Kidney epithelial cell (primary cell): ENCODE results near the gene ANKRD28. TPM values are rescaled to one million over a fixed set of nuclear protein-coding genes. Genes with fewer than 3 reads are reported as not detected.

Source experiments
- DNase-seq: peaks from one replicate; pipeline ENCODE4 v3.0.0-alpha.2; 2010; ENCODE audit warnings: low read depth
- H3K27me3 ChIP-seq: 2 replicates; pipeline ENCODE4 v1.6.0; 2011; ENCODE audit warnings: low read length; ENCODE audit not compliant: control insufficient read depth, insufficient read depth
- H3K36me3 ChIP-seq: 2 replicates; pipeline ENCODE4 v1.5.1; 2011; ENCODE audit warnings: low read length; ENCODE audit not compliant: control insufficient read depth, insufficient read depth
- H3K4me3 ChIP-seq: 2 replicates; pipeline ENCODE4 v1.5.1; 2011; ENCODE audit warnings: low read depth, mild to moderate bottlenecking, control low read depth, low read length
- total RNA-seq: library from RNA; depleted of rRNA; stranded (reverse); fragments of >200 nt; gene quantifications from 2 replicates; pipeline ENCODE4 v1.2.3, GENCODE V29; 2015
- TF ChIP-seq, protein P1 (sequence below): IDR thresholded peaks from 2 replicates; pipeline ENCODE4 v1.5.1; 2011; ENCODE audit warnings: mild to moderate bottlenecking, moderate library complexity, low read length, control low read depth, inconsistent platforms; ENCODE audit not compliant: insufficient read depth, poor library complexity, severe bottlenecking

Gene ANKRD28
- total RNA-seq, 1 donor from 2014 or later, result 27.4 TPM

DNA sequence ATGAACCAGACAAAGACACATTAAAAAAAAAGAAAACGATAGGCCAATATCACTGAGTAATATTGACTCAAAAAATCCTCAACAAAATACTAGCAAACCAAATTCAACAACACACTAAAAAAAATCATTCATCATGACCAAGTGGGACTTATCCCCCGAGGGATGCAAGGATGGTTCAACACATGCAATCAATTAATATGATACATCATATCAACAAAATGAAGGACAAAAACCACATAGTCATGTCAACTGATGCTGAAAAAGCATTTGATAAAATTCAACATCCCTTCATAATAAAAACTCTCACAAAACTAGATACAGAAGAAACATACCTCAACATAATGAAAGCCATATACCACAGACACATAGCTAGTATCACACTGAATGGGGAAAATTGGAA lies 41.8 kb upstream of the ANKRD28 start:
- no peak overlapping the region for H3K4me3 ChIP-seq
- no peaks in the 10 kb centered on the region for H3K36me3 ChIP-seq
- no peaks in the 10 kb centered on the region for H3K27me3 ChIP-seq
- DNase-seq, result no peak
- TF ChIP-seq, protein P1, sequence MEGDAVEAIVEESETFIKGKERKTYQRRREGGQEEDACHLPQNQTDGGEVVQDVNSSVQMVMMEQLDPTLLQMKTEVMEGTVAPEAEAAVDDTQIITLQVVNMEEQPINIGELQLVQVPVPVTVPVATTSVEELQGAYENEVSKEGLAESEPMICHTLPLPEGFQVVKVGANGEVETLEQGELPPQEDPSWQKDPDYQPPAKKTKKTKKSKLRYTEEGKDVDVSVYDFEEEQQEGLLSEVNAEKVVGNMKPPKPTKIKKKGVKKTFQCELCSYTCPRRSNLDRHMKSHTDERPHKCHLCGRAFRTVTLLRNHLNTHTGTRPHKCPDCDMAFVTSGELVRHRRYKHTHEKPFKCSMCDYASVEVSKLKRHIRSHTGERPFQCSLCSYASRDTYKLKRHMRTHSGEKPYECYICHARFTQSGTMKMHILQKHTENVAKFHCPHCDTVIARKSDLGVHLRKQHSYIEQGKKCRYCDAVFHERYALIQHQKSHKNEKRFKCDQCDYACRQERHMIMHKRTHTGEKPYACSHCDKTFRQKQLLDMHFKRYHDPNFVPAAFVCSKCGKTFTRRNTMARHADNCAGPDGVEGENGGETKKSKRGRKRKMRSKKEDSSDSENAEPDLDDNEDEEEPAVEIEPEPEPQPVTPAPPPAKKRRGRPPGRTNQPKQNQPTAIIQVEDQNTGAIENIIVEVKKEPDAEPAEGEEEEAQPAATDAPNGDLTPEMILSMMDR, result no peak

GRCh38 chr3:15831927-15832326 lies 34.1 kb upstream of the ANKRD28 start:
- H3K36me3 ChIP-seq, result no peaks in the 10 kb centered on the region
- TF ChIP-seq, protein P1, result no peak
- no peak for DNase-seq
- no peak overlapping the region for H3K4me3 ChIP-seq
- H3K27me3 ChIP-seq, result no peaks in the 10 kb centered on the region

- TF ChIP-seq, protein P1, result no peak
- Histone ChIP-seq H3K36me3 (no peaks in the 10 kb centered on the region), H3K4me3 (no peak overlapping the region), H3K27me3 (no peaks in the 10 kb centered on the region)
- DNase-seq, result no peak
These were observed 27.2 kb upstream of the ANKRD28 start for GRCh38 chr3:15825016-15825415.

DNA sequence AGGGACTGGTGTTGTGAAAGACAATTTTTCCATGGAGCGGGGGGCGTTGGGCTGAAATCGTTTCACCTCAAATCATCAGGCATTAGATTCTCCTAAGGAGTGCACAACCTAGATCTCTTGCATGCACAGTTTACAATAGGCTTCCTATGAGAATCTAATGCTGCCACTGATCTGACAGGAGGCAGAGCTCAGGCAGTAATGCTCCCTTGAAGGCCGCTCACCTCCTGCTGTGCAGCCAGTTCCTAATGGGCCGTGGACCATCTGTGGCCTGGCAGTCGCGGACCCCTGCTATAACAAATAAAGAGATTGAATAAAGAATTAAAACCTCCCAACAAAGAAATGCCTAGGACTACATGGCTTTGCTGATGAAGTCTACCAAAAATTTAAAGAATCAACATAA lies 25.3 kb upstream of the ANKRD28 start:
- Histone ChIP-seq H3K36me3 (no peaks in the 10 kb centered on the region), H3K4me3 (no peak overlapping the region), H3K27me3 (no peaks in the 10 kb centered on the region)
- TF ChIP-seq, protein P1, result no peak
- no peak for DNase-seq

DNA sequence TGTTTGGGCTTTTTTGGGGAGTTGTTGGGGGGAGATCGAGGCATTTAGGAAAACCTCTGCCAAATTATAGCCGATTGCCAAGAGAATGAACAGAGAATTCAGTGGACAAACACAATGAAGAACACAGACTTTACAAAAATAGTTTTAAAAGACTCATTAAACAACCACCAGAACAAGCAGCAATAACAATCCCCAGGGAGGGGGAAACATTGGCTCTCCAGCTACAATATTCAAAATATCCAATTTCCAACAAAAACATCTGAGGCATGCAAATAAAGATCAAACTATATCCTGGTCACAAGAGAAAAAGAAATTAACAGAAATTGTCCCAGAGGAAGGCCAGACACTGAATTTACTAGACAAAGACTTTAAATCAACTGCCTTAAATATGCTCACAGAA lies 24.5 kb upstream of the ANKRD28 start:
- Histone ChIP-seq H3K36me3 (no peaks in the 10 kb centered on the region), H3K4me3 (no peak overlapping the region), H3K27me3 (no peaks in the 10 kb centered on the region)
- no peak for DNase-seq
- TF ChIP-seq, protein P1, result no peak

DNA sequence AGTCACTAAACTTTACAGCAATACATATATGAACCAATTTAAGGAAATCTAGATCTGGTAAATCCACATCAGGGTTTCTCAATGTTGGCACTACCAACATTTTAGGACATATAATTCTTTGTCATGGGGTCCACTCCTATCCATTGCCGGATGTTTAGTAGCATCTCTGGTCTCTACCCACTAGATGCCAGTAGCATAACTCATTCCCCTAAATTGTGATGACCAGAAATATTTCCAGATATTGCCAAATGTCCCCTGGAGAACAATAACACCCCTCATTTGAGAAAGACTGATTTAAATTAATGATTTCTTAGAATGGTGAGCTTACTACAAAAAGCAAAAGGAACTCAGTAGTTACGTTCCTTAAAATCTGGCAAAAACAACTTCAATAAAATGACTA lies 23.1 kb upstream of the ANKRD28 start:
- no peaks in the 10 kb centered on the region for H3K36me3 ChIP-seq
- no peak for DNase-seq
- no peak overlapping the region for H3K4me3 ChIP-seq
- no peaks in the 10 kb centered on the region for H3K27me3 ChIP-seq
- TF ChIP-seq, protein P1, result no peak
